K562 (cell line): Measurements from ENCODE around the gene TEAD4. TPM values are rescaled to one million over a fixed set of nuclear protein-coding genes. Genes with fewer than 3 reads are reported as not detected.

Source experiments
- ATAC-seq: fragments of 200-7000 bp; cut with Tn5 transposase; 3 replicates; pipeline ENCODE4 v1.9.1; 2020; ENCODE audit warnings: moderate library complexity
- BruUV-seq: library from RNA; stranded (reverse); fragments of 400-500 nt; replicated peaks from 2 replicates; lab custom pipeline; 2021; lab: Mats Ljungman, UMichigan
- CTCF ChIA-PET: fragments of 300-600 bp; formaldehyde crosslinking; extraction: SDS; loops from one replicate; lab custom pipeline; 2021; ENCODE audit warnings: low intra/inter-chr PET ratio; lab: Yijun Ruan, JAX
- POLR2A ChIA-PET: fragments of 300-600, 350-650 bp; sonication (Branson Sonifier 250); formaldehyde crosslinking; extraction: SDS; loops from one replicate; lab custom pipeline; 2021; ENCODE audit warnings: antibody characterized with exemption, inconsistent platforms; lab: Yijun Ruan, JAX
- DNase-seq, 4 experiments: peaks; one replicate each; pipeline versions ENCODE4 v3.0.0 to v3.0.0-alpha.2; 2011 to 2018; ENCODE audit warnings: low spot score in 3 of 4, mixed read lengths in 3 of 4; ENCODE audit errors: extremely low read depth in 1 of 4
- FAIRE-seq: peaks from 2 replicates; lab custom pipeline; 2011; peaks lifted over from hg19 to GRCh38; lab: Jason Lieb, UNC
- H2AFZ ChIP-seq: 2 replicates; pipeline ENCODE4 v1.6.0; 2011; ENCODE audit warnings: low read depth, low read length, control low read depth, inconsistent platforms
- H3K27ac ChIP-seq: fragments of 200-600 bp; 3 replicates; pipeline ENCODE4 v1.8.0; 2011; ENCODE audit warnings: low read depth, mild to moderate bottlenecking, control low read depth, inconsistent platforms, low read length, moderate library complexity, mixed read lengths; ENCODE audit errors: extremely low read depth
- H3K27me3 ChIP-seq, 2 experiments: fragments of 300-600 bp in 1 of 2; 2 replicates in 1 of 2; 3 replicates in 1 of 2; pipeline versions ENCODE4 v1.6.0 to v1.8.0; 2011; ENCODE audit warnings: inconsistent platforms in 2 of 2, low read length in 2 of 2, mild to moderate bottlenecking in 1 of 2, mixed read lengths in 1 of 2, moderate library complexity in 1 of 2; ENCODE audit not compliant: control insufficient read depth in 2 of 2, insufficient read depth in 2 of 2
- H3K36me3 ChIP-seq: fragments of 300-600 bp; 3 replicates; pipeline ENCODE4 v1.8.0; 2011; ENCODE audit warnings: mild to moderate bottlenecking, low read length, inconsistent platforms; ENCODE audit not compliant: control insufficient read depth, insufficient read depth
- H3K4me1 ChIP-seq, 2 experiments: fragments of 200-600 bp in 1 of 2; replicated peaks in 1 of 2; 2 replicates in 1 of 2; 3 replicates in 1 of 2; pipeline versions ENCODE4 v1.5.1 to v1.8.0; 2011; ENCODE audit warnings: inconsistent platforms in 2 of 2, low read length in 2 of 2, mild to moderate bottlenecking in 1 of 2, mixed read lengths in 1 of 2, moderate library complexity in 1 of 2; ENCODE audit not compliant: control insufficient read depth in 2 of 2, insufficient read depth in 2 of 2
- H3K4me2 ChIP-seq: 2 replicates; pipeline ENCODE4 v1.6.1; 2011; ENCODE audit warnings: low read length, control low read depth, inconsistent platforms, mixed read lengths; ENCODE audit not compliant: insufficient read depth
- H3K4me3 ChIP-seq: fragments of 200-600 bp; sonication (generic), shearing (Covaris generic); 2 replicates; pipeline ENCODE4 v1.5.1; 2016; ENCODE audit warnings: control low read depth, inconsistent platforms
- H3K79me2 ChIP-seq: fragments of 200-600 bp; 3 replicates; pipeline ENCODE4 v1.8.0; 2011; ENCODE audit warnings: low read length, inconsistent platforms; ENCODE audit not compliant: control insufficient read depth, insufficient read depth
- H3K9ac ChIP-seq, 2 experiments: 2 replicates each; pipeline versions ENCODE4 v1.6.0 to v1.6.1; 2011; ENCODE audit warnings: low read depth in 2 of 2, low read length in 2 of 2, control low read depth in 1 of 2, inconsistent platforms in 1 of 2, mild to moderate bottlenecking in 1 of 2, mixed read lengths in 1 of 2; ENCODE audit not compliant: insufficient read depth in 1 of 2
- H3K9me1 ChIP-seq: one replicate; pipeline ENCODE4 v1.6.0; 2011; ENCODE audit warnings: inconsistent platforms, mild to moderate bottlenecking, low read length, moderate library complexity; ENCODE audit not compliant: control insufficient read depth, insufficient read depth
- H3K9me3 ChIP-seq: replicated peaks from 2 replicates; pipeline ENCODE4 v1.5.1; 2011; ENCODE audit warnings: low read depth, low read length, inconsistent platforms; ENCODE audit not compliant: control insufficient read depth, insufficient read depth
- H4K20me1 ChIP-seq: replicated peaks from 2 replicates; pipeline ENCODE4 v1.6.1; 2011; ENCODE audit warnings: low read length, inconsistent platforms, mixed read lengths; ENCODE audit not compliant: control insufficient read depth, insufficient read depth
- CREBBP ChIP-seq: IDR thresholded peaks from one replicate; pipeline ENCODE4 v1.6.1; 2012; ENCODE audit warnings: low read depth, mild to moderate bottlenecking, control low read depth, inconsistent platforms, low read length
- RFX7 ChIP-seq: fragments of 250-450 bp; sonication (Bioruptor Pico); IDR thresholded peaks from 2 replicates; pipeline ENCODE4 v1.5.1; 2021; ENCODE audit warnings: mild to moderate bottlenecking
- ZNF133 ChIP-seq: fragments of 250-450 bp; sonication (Bioruptor Pico); IDR thresholded peaks from 2 replicates; pipeline ENCODE4 v1.4.0; 2020; ENCODE audit warnings: mild to moderate bottlenecking
- ZNF224 ChIP-seq: sonication (generic); formaldehyde crosslinking; IDR thresholded peaks from 2 replicates; pipeline ENCODE4 v1.8.0; 2022; ENCODE audit warnings: mild to moderate bottlenecking, missing genetic modification reagents
- ZNF282 ChIP-seq: sonication (generic); formaldehyde crosslinking; IDR thresholded peaks from 2 replicates; pipeline ENCODE4 v1.8.1; 2023; ENCODE audit warnings: missing genetic modification reagents
- WGBS: fragments of 100-300 bp; shearing (Covaris generic); methylation state at CpG from one replicate; pipeline ENCODE4 v1.1.6; 2016; ENCODE audit warnings: low coverage, mixed read lengths; ENCODE audit not compliant: insufficient coverage; ENCODE audit errors: missing lambda C conversion rate; 5-methylcytosine and 5-hydroxymethylcytosine counted together
- in situ Hi-C: fragments of 300-500 bp; cut with MboI; formaldehyde crosslinking; loops from 4 replicates; pipeline ENCODE4 v1.15.0; 2018; ENCODE audit warnings: inconsistent platforms, mixed read lengths
- intact Hi-C: fragments of 100-400 bp; cut with micrococcal nuclease; formaldehyde crosslinking; loops from 2 replicates; pipeline ENCODE4 v1.14.2; 2022
- polyA plus RNA-seq, 8 experiments: library from polyadenylated mRNA; depleted of rRNA in 4 of 8; stranded (reverse) in 5 of 8; unstranded in 3 of 8; fragments of >200 nt; fragmentation: Nextera tagmentation in 2 of 8; fragmentation: Illumina TruSeq in 1 of 8; extraction: Ambion mirVana in 2 of 8; extraction: Trizol in 1 of 8; gene quantifications; 2 replicates each; pipeline versions ENCODE4 v1.2.1 to v1.2.3, GENCODE V29; 2011 to 2014; ENCODE audit warnings: inconsistent platforms in 1 of 8, missing spikeins in 1 of 8
- total RNA-seq, 7 experiments: library from RNA; depleted of rRNA in 6 of 7; stranded (reverse); fragments of >200 nt in 6 of 7; fragmentation: Illumina TruSeq in 2 of 7; extraction: Trizol in 2 of 7; gene quantifications; 2 replicates each; pipeline versions ENCODE4 v1.2.1 to v1.2.3, GENCODE V29; 2011 to 2021; ENCODE audit warnings: low replicate concordance in 1 of 7
- TF ChIP-seq, protein P1 (sequence below): fragments of 200-800 bp; sonication (Bioruptor generic); IDR thresholded peaks from 2 replicates; pipeline ENCODE4 v1.6.1; 2016; ENCODE audit warnings: missing genetic modification characterization, missing compliant biosample characterization
- TF ChIP-seq, protein P2 (sequence below): fragments of 250-450 bp; sonication (Bioruptor Pico); IDR thresholded peaks from 2 replicates; pipeline ENCODE4 v1.9.0; 2021; ENCODE audit warnings: mild to moderate bottlenecking, inconsistent platforms
- TF ChIP-seq, protein P3 (sequence below): fragments of 450-650 bp; formaldehyde crosslinking; IDR thresholded peaks from 2 replicates; pipeline ENCODE4 v1.4.0; 2020; ENCODE audit warnings: mild to moderate bottlenecking, moderate library complexity
- TF ChIP-seq, protein P4 (sequence below): sonication (generic); formaldehyde crosslinking; IDR thresholded peaks from 2 replicates; pipeline ENCODE4 v1.8.0; 2023; ENCODE audit warnings: mild to moderate bottlenecking, missing genetic modification reagents

The TEAD4 gene
- total and polyA plus RNA-seq, 9 of the 15 experiments (the other 6 are each of a cell fraction or from before 2014, with no cell fraction given): 0.82 to 40.0 (median 17.0) TPM

DNA sequence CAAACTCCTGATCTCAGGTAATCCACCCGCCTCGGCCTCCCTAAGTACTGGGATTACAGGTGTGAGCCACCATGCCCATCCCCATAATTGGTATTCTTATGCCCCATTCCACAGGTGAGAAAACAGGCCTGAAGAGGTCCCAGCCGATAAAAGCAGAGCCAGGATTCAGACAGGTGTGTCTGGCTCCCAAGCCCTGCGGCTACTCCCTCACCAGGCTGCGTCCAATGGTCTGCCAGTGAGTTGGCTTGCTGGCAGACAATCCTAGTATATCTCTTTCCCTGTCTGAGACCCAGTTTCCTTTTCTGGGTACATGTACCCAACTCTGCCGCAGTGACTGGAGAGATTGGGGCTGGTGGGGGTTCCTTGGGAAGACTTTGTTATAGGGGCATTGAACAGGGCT, 116.1 kb downstream of the TEAD4 start:
- CTCF ChIA-PET: no interaction called here
- intact Hi-C loops: loop anchor here (10.0 kb wide), 1 partner anchor 199 kb away; no protein-coding TSS in a partner anchor
- TF ChIP-seq, protein P1, sequence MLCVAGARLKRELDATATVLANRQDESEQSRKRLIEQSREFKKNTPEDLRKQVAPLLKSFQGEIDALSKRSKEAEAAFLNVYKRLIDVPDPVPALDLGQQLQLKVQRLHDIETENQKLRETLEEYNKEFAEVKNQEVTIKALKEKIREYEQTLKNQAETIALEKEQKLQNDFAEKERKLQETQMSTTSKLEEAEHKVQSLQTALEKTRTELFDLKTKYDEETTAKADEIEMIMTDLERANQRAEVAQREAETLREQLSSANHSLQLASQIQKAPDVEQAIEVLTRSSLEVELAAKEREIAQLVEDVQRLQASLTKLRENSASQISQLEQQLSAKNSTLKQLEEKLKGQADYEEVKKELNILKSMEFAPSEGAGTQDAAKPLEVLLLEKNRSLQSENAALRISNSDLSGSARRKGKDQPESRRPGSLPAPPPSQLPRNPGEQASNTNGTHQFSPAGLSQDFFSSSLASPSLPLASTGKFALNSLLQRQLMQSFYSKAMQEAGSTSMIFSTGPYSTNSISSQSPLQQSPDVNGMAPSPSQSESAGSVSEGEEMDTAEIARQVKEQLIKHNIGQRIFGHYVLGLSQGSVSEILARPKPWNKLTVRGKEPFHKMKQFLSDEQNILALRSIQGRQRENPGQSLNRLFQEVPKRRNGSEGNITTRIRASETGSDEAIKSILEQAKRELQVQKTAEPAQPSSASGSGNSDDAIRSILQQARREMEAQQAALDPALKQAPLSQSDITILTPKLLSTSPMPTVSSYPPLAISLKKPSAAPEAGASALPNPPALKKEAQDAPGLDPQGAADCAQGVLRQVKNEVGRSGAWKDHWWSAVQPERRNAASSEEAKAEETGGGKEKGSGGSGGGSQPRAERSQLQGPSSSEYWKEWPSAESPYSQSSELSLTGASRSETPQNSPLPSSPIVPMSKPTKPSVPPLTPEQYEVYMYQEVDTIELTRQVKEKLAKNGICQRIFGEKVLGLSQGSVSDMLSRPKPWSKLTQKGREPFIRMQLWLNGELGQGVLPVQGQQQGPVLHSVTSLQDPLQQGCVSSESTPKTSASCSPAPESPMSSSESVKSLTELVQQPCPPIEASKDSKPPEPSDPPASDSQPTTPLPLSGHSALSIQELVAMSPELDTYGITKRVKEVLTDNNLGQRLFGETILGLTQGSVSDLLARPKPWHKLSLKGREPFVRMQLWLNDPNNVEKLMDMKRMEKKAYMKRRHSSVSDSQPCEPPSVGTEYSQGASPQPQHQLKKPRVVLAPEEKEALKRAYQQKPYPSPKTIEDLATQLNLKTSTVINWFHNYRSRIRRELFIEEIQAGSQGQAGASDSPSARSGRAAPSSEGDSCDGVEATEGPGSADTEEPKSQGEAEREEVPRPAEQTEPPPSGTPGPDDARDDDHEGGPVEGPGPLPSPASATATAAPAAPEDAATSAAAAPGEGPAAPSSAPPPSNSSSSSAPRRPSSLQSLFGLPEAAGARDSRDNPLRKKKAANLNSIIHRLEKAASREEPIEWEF (CRISPR knock-in tag): no peak
- TF ChIP-seq RFX7 (no peak), ZNF224 (CRISPR knock-in tag) (no peak), CREBBP (no peak), ZNF133 (CRISPR knock-in tag) (no peak), ZNF282 (no peak)
- TF ChIP-seq, protein P2, sequence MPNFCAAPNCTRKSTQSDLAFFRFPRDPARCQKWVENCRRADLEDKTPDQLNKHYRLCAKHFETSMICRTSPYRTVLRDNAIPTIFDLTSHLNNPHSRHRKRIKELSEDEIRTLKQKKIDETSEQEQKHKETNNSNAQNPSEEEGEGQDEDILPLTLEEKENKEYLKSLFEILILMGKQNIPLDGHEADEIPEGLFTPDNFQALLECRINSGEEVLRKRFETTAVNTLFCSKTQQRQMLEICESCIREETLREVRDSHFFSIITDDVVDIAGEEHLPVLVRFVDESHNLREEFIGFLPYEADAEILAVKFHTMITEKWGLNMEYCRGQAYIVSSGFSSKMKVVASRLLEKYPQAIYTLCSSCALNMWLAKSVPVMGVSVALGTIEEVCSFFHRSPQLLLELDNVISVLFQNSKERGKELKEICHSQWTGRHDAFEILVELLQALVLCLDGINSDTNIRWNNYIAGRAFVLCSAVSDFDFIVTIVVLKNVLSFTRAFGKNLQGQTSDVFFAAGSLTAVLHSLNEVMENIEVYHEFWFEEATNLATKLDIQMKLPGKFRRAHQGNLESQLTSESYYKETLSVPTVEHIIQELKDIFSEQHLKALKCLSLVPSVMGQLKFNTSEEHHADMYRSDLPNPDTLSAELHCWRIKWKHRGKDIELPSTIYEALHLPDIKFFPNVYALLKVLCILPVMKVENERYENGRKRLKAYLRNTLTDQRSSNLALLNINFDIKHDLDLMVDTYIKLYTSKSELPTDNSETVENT (CRISPR knock-in tag): no peak
- TF ChIP-seq, protein P3, sequence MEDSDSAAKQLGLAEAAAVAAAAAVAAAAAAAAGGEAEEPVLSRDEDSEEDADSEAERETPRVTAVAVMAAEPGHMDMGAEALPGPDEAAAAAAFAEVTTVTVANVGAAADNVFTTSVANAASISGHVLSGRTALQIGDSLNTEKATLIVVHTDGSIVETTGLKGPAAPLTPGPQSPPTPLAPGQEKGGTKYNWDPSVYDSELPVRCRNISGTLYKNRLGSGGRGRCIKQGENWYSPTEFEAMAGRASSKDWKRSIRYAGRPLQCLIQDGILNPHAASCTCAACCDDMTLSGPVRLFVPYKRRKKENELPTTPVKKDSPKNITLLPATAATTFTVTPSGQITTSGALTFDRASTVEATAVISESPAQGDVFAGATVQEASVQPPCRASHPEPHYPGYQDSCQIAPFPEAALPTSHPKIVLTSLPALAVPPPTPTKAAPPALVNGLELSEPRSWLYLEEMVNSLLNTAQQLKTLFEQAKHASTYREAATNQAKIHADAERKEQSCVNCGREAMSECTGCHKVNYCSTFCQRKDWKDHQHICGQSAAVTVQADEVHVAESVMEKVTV (CRISPR knock-in tag): no peak
- TF ChIP-seq, protein P4, sequence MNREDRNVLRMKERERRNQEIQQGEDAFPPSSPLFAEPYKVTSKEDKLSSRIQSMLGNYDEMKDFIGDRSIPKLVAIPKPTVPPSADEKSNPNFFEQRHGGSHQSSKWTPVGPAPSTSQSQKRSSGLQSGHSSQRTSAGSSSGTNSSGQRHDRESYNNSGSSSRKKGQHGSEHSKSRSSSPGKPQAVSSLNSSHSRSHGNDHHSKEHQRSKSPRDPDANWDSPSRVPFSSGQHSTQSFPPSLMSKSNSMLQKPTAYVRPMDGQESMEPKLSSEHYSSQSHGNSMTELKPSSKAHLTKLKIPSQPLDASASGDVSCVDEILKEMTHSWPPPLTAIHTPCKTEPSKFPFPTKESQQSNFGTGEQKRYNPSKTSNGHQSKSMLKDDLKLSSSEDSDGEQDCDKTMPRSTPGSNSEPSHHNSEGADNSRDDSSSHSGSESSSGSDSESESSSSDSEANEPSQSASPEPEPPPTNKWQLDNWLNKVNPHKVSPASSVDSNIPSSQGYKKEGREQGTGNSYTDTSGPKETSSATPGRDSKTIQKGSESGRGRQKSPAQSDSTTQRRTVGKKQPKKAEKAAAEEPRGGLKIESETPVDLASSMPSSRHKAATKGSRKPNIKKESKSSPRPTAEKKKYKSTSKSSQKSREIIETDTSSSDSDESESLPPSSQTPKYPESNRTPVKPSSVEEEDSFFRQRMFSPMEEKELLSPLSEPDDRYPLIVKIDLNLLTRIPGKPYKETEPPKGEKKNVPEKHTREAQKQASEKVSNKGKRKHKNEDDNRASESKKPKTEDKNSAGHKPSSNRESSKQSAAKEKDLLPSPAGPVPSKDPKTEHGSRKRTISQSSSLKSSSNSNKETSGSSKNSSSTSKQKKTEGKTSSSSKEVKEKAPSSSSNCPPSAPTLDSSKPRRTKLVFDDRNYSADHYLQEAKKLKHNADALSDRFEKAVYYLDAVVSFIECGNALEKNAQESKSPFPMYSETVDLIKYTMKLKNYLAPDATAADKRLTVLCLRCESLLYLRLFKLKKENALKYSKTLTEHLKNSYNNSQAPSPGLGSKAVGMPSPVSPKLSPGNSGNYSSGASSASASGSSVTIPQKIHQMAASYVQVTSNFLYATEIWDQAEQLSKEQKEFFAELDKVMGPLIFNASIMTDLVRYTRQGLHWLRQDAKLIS (CRISPR knock-in tag): no peak

More for the DNA sequence above, 116.1 kb downstream of the TEAD4 start:
- Histone ChIP-seq H3K4me3 (no peak overlapping the region), H3K27ac (no peak overlapping the region), H3K9ac (no peak overlapping the region), H3K9me3 (no peaks in the 10 kb centered on the region), H3K4me2 (no peak overlapping the region), H3K79me2 (no peaks in the 10 kb centered on the region), H2AFZ (no peak overlapping the region), H3K36me3 (no peaks in the 10 kb centered on the region), H3K4me1 (peaks cover 2 to 19% of the 10 kb centered on the region in 2 experiments; a peak in 3 of 5 replicates), H4K20me1 (no peaks in the 10 kb centered on the region; the same call in 1 of the 2 replicates), H3K27me3 (peaks cover 7 to 9% of the 10 kb centered on the region in 2 experiments), H3K9me1 (no peaks in the 10 kb centered on the region)
- no peak for FAIRE-seq
- no TSS peak for BruUV-seq
- WGBS: 26% methylated on average over 6 of the region's 6 CpGs
- no peak for ATAC-seq
- POLR2A ChIA-PET: no interaction called here
- no peak for DNase-seq
- in situ Hi-C loops: no loop called here
